SK-N-SH (cell line): ENCODE results near the gene NEURL1.

Experiments
- CTCF ChIP-seq: fragments of 200-600 bp; sonication (generic); IDR thresholded peaks from 2 replicates; pipeline ENCODE4 v1.6.1; 2017; ENCODE audit warnings: antibody characterized with exemption, mild to moderate bottlenecking, moderate library complexity
- EZH2phosphoT487 ChIP-seq: fragments of 200-600 bp; sonication (generic); IDR thresholded peaks from 2 replicates; pipeline ENCODE4 v1.6.1; 2017; ENCODE audit warnings: low read depth, mixed run types, mild to moderate bottlenecking, antibody characterized with exemption, moderate library complexity, borderline replicate concordance
- FOXJ3 ChIP-seq: sonication (generic); formaldehyde crosslinking; IDR thresholded peaks from 2 replicates; pipeline ENCODE4 v1.5.1; 2020; ENCODE audit warnings: mild to moderate bottlenecking, missing genetic modification reagents
- FOXM1 ChIP-seq: IDR thresholded peaks from 2 replicates; pipeline ENCODE4 v1.4.0; 2012; ENCODE audit warnings: low read depth, mild to moderate bottlenecking
- IRF3 ChIP-seq: fragments of 150-350 bp; IDR thresholded peaks from 2 replicates; pipeline ENCODE4 v1.6.1; 2016; ENCODE audit warnings: mild to moderate bottlenecking, low read depth, low read length
- MAX ChIP-seq: IDR thresholded peaks from 2 replicates; pipeline ENCODE4 v1.4.0; 2012; ENCODE audit warnings: low read depth
- PBX3 ChIP-seq: IDR thresholded peaks from 2 replicates; pipeline ENCODE4; 2012
- SMC3 ChIP-seq: IDR thresholded peaks from 2 replicates; pipeline ENCODE4 v1.6.1; 2012; ENCODE audit warnings: low read depth, low read length, improper control_type of control experiment

- TF ChIP-seq CTCF (no peak), EZH2phosphoT487 (no peak), FOXJ3 (CRISPR knock-in tag) (no peak), IRF3 (no peak), MAX (no peak), PBX3 (no peak), SMC3 (no peak), FOXM1 (no peak)
These were observed 140.3 kb downstream of the NEURL1 start for GRCh38 chr10:103633846-103634245.
